ENCODE measurements around the gene MINDY4B.
A peak's percentile ranks its signal among the peaks of the same experiment; 100 is the strongest.
"Not testable (repeated sequence)": the region's sequence is repeated elsewhere in the genome, so short reads cannot be mapped to it uniquely, and the experiment has no call there.

MINDY4B gene

GRCh38 chr3:150898046-150898754 is 7.0 kb downstream of the MINDY4B start:
- no peak for DNase-seq (ENCODE audit: low read depth)

DNA sequence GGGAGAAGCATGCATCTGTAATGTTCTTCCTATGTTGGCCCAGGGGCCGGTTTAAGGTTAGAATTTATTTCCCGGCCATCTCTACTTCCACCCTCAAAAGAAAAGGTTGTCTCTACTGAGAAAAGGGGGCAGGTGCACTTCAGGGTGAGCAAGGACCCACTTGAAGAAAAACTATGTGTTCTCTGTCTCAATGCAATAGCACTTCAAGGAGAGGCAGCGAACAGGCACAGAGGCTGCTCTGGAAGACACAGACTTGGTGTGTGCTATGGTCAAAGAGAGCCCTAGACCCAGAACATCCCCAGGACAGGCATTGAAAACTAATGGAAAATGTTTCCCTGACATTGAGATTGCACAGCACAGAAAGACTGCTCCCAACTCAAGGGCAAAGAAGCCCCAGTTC is 7.6 kb downstream of the MINDY4B start:
- DNase-seq (ENCODE audit: low read depth) = no peak

- no peak for DNase-seq (ENCODE audit: low read depth)
Measured at GRCh38 chr3:150890831-150891230, 14.4 kb downstream of the MINDY4B start.

GRCh38 chr3:150890295-150890694 is 14.9 kb downstream of the MINDY4B start:
- peak; percentile 95 for DNase-seq (ENCODE audit: low read depth)

GRCh38 chr3:150889106-150889505 is 16.1 kb downstream of the MINDY4B start:
- DNase-seq (ENCODE audit: low read depth) = no peak

DNA sequence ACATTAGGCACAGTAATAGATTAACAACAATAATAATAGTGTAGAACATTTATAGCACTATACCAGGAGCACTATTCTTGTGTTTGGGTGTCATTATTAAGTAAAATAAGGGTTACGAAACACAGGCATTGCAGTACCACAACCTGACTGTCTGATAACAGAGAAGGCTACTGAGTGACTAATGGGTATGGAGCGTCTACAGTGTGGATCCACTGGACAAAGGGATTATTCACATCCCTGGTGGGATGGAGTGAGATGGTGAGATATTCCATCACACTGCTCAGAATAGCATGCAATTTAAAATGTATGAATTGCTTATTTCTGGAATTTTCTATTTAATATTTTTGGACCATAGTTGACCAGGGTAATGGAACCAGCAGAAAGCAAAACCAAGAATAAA is 18.2 kb downstream of the MINDY4B start:
- peak; percentile 97 for DNase-seq (ENCODE audit: low read depth)

GRCh38 chr3:150885535-150885934 is 19.7 kb downstream of the MINDY4B start:
- no peak for DNase-seq (ENCODE audit: low read depth)

GRCh38 chr3:150878996-150879575 is 26.2 kb downstream of the MINDY4B start:
- no peak for DNase-seq (ENCODE audit: low read depth)

GRCh38 chr3:150878290-150878689 is 26.9 kb downstream of the MINDY4B start:
- no peak for DNase-seq (ENCODE audit: low read depth)

- peak; percentile 68 for DNase-seq (ENCODE audit: low read depth)
Measured at GRCh38 chr3:150877303-150877702, 27.9 kb downstream of the MINDY4B start.

GRCh38 chr3:150876611-150877265 is 28.5 kb downstream of the MINDY4B start:
- no peak for DNase-seq (ENCODE audit: low read depth)

GRCh38 chr3:150875548-150875947 is 29.7 kb downstream of the MINDY4B start:
- DNase-seq (ENCODE audit: low read depth) = peak; percentile 53

GRCh38 chr3:150874666-150875219 is 30.5 kb downstream of the MINDY4B start:
- peak; percentile 79 for DNase-seq (ENCODE audit: low read depth)

- DNase-seq (ENCODE audit: low read depth) = peak; percentile 97
Measured at GRCh38 chr3:150871192-150871591, 34.0 kb downstream of the MINDY4B start.

DNA sequence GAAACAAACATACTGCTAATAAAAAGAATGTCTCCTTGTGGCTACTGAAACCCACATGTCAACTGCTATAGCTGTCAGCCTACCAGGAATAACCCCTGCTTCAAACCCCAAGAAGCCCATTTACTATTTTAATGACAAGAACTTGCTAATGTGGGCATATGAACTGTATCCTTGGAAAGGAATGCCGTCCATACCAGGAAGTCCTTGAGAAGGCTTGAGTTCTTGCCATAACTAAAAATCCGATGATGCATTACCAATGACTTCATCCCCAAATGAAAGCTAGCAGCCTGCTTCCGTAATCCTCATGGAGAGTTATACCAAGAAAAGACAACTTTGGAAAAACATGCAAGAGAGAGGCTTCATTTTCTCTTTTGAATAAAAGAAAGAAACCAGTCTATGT is 34.8 kb downstream of the MINDY4B start:
- peak; percentile 87 for DNase-seq (ENCODE audit: low read depth)

DNA sequence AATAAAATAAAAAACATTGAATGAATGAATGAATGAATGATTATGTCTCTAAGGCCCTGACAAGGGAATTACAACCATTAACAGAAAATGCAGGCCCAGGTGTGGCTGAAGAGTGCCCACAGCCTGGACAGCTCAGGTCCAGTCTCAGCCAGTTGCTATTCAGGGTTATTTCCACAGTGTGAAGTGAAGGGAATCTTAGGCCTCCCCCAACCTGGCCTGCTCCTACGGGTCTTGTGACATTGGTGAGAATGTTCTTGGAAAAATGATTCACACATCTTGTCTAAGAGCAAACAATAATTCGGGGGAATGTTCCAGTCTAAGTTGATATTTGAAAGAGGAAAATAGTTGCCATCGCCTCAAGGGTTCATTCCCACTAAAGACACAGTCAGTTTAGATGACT is 37.0 kb downstream of the MINDY4B start:
- peak; percentile 75 for DNase-seq (ENCODE audit: low read depth)

- no peak for DNase-seq (ENCODE audit: low read depth)
Measured at GRCh38 chr3:150867434-150867833, 37.8 kb downstream of the MINDY4B start.

DNA sequence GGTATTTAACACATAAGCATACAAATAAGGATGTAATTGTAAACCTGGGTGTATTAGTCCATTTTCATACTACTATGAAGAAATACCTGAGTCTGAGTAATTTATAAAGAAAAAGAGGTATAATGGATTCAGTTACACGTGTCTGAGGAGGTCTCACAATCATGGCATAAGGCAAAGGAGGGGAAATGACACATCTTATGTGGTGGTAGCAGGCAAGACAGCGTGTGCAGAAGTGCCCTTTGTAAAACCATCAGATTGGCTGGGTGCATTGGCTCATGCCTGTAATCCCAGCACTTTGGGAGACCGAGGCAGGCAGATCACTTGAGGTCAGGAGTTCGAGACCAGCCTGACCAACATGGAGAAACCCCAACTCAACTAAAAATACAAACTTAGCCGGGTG is 41.3 kb downstream of the MINDY4B start:
- DNase-seq (ENCODE audit: low read depth) = not testable (repeated sequence)

GRCh38 chr3:150861851-150862250 is 43.4 kb downstream of the MINDY4B start:
- no peak for DNase-seq (ENCODE audit: low read depth)

DNA sequence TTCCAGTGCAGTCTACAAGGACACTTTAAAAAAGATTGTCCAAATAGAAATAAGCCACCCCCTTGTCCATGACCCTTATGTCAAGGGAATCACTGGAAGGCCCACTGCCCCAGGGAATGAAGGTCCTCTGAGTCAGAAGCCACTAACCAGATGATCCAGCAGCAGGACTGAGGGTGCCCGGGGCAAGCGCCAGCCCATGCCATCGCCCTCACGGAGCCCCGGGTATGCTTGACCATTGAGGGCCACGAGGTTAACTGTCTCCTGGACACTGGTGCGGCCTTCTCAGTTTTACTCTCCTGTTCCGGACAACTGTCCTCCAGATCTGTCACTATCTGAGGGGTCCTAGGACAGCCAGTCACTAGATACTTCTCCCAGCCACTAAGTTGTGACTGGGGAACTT is 47.3 kb downstream of the MINDY4B start:
- not testable (repeated sequence) for DNase-seq (ENCODE audit: low read depth)

GRCh38 chr3:150850191-150850590 is 55.0 kb downstream of the MINDY4B start:
- DNase-seq (ENCODE audit: low read depth) = no peak

DNA sequence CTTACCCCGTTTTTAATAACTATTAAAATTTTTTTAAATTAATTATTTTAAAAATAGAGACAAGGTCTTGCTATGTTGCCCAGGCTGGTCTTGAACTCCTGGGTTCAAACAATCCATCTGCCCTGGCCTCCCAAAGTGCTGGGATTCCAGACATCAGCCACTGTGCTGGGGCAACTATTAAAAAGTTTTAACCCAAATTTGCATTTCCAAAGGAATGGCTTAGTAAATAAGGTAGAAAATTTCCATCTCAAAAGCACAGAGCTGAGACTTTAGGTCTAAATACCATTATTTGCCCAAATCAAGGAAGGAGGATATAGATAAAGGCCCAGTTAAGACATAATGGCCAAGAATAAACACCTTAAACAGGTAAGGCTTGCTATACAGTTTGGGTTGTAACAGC is 56.4 kb downstream of the MINDY4B start:
- DNase-seq (ENCODE audit: low read depth) = no peak

DNA sequence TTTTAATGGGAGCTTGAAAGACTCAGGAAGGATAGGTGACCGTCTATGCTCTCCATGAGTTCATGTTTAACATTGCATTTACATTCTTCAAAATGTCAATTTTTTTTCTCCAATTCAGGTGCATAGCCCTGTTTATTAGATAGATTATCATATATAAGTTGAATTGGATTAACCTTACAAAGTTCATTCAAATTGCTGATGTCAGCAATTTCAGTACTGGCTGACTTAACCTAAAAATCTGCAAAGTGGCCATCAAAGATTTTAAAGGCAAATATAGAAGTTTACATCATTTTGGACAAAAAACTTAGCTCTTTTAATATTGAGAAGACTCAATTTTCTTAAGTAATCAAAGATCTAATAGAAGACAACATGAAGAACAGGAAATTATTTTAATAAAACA is 57.8 kb downstream of the MINDY4B start:
- DNase-seq (ENCODE audit: low read depth) = no peak

Data from amniotic epithelial cell (primary cell).